GM19043 (cell line): ENCODE data around the gene SOCS3.

Experiments
- ATAC-seq: cut with Tn5 transposase; IDR thresholded peaks from one replicate; pipeline ENCODE4 v1.9.1; 2021; ENCODE audit warnings: low read depth; ENCODE audit not compliant: unreplicated experiment

SOCS3 gene, protein sequence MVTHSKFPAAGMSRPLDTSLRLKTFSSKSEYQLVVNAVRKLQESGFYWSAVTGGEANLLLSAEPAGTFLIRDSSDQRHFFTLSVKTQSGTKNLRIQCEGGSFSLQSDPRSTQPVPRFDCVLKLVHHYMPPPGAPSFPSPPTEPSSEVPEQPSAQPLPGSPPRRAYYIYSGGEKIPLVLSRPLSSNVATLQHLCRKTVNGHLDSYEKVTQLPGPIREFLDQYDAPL

DNA sequence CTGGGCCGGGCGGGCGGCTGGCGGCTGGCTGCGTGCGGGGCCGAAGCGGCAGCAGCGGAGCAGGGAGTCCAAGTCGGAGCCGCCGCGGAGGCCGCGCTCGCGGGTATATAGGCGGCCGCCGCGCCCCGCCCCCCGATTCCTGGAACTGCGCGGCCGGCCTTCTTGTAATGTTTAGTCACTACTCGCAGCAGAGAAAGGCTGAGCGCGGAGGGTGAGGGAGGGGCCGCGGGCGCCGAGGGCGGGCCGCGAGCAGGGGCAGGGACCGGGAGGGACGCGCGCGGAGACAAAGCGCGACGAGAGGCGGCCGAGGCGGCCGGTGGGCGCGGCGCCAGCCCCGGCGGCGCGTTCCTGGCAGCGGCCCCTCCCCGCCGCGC is at the start of gene SOCS3:
Gene SOCS3 (minus strand): TSS at position 81 of the 374 bp plus-strand sequence. CDS start 982 bp downstream, outside the sequence.
- ATAC-seq, result no peak

DNA sequence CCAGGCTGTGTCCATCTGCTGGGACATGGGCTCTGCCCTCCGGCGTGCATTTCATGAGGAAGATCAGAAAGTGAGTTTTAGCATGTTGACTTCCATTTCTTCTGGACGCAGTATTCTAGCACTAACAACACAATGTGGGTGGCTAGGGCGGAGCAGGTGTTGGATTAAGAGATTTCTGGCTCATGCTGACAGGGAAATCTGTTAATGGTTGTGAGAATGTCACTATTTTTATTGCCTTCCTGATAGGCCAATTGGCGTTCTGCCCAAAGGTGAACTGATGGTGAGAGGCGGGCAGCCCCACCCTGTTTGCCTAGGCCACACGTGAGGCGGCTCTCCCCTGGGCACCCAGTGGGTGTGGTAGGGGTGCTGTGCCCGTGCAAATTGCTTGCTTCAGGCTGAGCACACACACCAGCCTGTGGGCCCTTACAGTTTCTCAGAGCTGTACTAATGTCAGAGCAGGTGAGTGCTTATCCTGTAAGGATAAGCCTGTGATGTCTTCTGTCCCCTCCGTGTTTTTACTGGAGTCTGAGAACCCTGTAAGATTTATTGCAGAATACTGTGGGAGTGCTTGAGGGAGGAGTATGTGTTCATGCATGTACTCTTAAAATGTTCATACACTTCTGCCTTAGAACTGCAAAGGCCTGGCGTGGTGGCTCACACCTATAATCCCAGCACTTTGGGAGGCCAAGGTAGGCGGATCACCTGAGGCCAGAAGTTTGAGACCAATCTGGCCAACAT is 49.5 kb upstream of the SOCS3 start:
- ATAC-seq, result no peak

- no peak for ATAC-seq
Observed at GRCh38 chr17:78408476-78409050, 48.7 kb upstream of the SOCS3 start.

GRCh38 chr17:78407387-78408000 is 47.6 kb upstream of the SOCS3 start:
- no peak for ATAC-seq

- no peak for ATAC-seq
Observed at GRCh38 chr17:78406920-78407319, 47.0 kb upstream of the SOCS3 start.

DNA sequence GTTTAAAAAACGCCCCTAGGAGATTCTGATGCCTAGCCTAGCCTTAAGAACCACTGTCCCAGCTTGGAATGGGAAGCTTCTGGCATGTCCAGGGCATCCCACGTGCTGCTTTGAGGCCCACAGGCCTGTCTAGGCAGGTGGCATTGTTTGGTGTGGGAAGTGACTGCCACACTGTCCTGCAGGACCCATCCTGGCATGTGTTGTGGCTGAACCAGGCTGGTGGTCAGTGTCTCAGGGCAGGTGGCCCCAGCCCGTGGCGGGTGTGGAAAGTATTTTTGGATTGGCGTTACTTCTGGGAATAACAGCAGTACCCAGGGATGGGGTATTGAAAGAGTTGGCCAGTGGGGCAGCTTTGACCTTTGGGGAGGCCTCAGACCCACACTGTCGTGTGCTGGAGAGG is 46.5 kb upstream of the SOCS3 start:
- ATAC-seq, result no peak

GRCh38 chr17:78403822-78404221 is 43.9 kb upstream of the SOCS3 start:
- no peak for ATAC-seq

- ATAC-seq, result no peak
Observed at GRCh38 chr17:78401891-78402290, 42.0 kb upstream of the SOCS3 start.

GRCh38 chr17:78401246-78401645 is 41.4 kb upstream of the SOCS3 start:
- ATAC-seq, result no peak

GRCh38 chr17:78400581-78401240 is 40.8 kb upstream of the SOCS3 start:
- ATAC-seq, result no peak

DNA sequence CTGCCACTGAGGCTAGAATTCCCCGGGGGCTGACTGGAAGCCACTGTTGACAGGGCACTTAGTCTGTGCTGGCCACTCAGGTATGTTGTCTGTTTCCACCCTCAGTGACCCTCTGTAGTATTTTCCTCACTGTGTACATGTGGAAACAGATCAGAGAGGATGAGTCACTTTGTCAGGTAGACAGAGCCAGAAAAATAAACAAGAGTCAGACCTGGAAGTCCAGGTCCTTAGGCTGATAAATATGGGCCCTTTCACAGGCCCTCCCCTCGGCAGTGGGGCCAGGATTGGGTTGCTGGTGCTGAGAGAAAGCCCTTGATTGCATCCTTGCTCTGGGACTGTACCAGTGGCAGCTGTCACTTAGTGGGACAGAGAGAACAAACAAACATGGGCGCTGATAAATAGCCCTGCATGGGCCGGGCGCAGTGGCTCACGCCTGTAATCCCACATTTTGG is 39.8 kb upstream of the SOCS3 start:
- ATAC-seq, result no peak

GRCh38 chr17:78399028-78399692 is 39.3 kb upstream of the SOCS3 start:
- ATAC-seq, result no peak

DNA sequence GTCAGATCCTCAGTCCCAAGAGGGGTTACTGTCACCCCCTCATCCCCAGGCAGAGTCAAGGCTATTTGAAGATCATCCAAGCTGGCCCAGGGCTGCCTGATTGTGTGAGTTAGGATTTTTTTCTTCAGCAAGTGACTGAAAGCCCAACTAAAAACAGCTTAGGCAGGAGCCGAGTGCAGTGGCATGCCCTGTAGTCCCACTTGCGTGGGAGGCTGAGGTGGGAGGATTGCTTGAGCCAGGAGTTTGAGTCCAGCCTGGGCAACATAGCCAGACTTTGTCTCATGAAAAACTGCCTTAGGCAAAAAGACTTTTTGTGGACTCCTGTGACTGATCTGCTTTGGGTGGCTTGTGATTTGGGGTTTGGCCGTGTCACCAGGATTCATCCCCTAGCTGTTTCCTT is 38.5 kb upstream of the SOCS3 start:
- ATAC-seq, result no peak

DNA sequence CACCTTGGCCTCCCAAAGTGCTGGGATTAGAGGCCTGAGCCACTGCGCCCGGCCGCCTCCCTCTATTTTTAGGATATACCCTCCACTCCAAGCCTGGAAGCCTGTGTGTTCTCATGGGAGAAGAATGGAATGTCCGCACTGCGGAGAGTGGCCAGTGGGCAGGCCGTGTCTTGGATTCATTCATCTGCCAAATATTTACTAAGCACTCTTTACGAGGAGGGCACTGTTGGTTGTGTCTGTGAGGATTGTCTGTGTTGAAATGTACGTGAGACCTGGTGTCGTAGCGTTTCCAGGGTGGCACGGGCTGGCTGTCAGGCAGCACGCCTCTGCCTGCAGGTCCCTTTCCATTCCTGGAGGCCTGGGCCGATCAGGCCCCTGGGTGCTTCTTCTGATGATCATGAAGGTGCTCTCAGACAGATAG is 37.8 kb upstream of the SOCS3 start:
- ATAC-seq, result no peak

DNA sequence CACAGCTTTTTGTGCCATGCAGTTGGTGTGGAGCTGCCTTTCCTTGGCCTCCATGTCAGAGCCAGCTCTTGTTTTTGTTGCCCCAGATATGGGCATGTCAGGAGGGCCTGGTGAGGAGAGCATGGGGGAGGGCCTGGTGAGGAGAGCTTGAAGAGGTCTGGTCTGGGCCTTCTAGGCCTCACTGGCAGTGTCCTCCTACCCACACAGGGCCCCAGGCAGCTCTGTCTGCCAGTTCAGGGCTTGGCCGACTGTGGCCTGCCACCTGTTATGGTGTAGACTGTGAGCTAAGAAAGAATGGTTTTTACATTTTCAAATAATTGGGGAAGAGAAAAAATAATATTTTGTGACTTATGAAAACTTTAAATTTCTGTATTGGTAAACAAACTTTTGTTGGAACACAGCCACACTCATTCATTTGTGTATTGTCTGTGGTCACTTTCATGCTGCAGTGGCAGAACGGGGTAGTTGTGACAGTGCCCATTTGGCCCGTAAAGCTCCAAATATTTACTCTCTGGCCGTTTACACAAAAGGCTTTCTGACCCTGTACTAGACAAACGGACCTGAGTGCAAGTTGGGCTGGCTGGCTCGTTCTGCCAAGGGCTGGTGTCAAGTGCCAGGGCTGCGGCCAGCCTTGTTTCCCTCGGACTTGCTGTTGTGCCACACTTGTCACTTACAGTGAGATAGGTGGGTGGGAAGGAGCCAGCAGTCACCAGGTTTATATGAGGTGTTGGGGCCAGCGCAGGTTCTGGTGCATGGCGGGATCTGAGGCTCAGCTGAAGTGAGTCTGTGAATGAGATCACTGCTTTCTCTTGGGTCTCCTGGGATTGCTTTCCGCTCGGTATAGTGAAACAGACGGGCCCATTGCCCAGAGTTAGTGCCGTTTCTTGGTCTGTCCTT is 36.8 kb upstream of the SOCS3 start:
- ATAC-seq, result no peak

- ATAC-seq, result no peak
Observed at GRCh38 chr17:78395155-78395554, 35.3 kb upstream of the SOCS3 start.

DNA sequence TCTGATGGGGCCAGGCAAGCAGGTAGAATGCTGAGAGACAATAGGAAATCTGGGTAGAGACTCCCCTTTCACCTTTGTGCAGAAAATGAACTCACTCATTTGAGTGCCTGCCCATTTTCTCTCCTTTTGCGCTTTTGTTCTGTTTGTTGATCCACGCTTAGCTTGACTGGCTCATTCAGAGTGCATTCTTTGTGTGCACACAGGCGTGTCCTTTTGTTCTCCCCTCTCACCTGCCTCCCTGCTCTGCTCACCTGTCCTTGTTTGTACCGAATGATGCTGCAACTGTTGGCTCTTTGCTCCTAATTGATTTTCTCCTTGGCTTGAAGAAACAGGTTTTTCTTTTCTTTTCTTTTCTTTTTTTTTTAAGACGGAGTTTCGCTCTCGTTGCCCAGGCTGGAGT is 34.3 kb upstream of the SOCS3 start:
- ATAC-seq, result no peak

GRCh38 chr17:78393575-78393974 is 33.7 kb upstream of the SOCS3 start:
- no peak for ATAC-seq

- ATAC-seq, result no peak
Observed at GRCh38 chr17:78392295-78392694, 32.4 kb upstream of the SOCS3 start.
